Body of pancreas (tissue), 4 donors: ENCODE measurements around the gene RBM19. TPM values are rescaled to one million over a fixed set of nuclear protein-coding genes. Genes with fewer than 3 reads are reported as not detected.

Experiments
- ATAC-seq: fragments of 150-250 bp; one replicate; pipeline ENCODE4 v1.9.1; 2016
- DNase-seq, 4 donors: peaks; one replicate each; pipeline ENCODE4 v3.0.0-alpha.2; 2019
- H3K27ac ChIP-seq, 4 donors: fragments of 200-600 bp; sonication (generic); 1 replicate in 3 of 4; 2 replicates in 1 of 4; pipeline versions ENCODE4 v1.5.1 to v1.6.1; 2016 to 2019; ENCODE audit warnings: mild to moderate bottlenecking in 1 of 4, mixed read lengths in 1 of 4, moderate library complexity in 1 of 4
- H3K27me3 ChIP-seq, 2 donors: fragments of 200-600 bp; sonication (generic); one replicate each; pipeline ENCODE4 v1.6.0; 2016; ENCODE audit warnings: mild to moderate bottlenecking in 1 of 2
- H3K36me3 ChIP-seq, 2 donors: fragments of 200-600 bp; sonication (generic); replicated peaks in 1 of 2; 2 replicates each; pipeline ENCODE4 v1.5.1; 2016; ENCODE audit warnings: low read depth in 2 of 2; ENCODE audit not compliant: insufficient read depth in 1 of 2
- H3K4me1 ChIP-seq: fragments of 200-600 bp; sonication (generic); one replicate; pipeline ENCODE4 v1.6.0; 2016
- H3K4me3 ChIP-seq, 2 donors: fragments of 200-600 bp; sonication (generic); 1 replicate in 1 of 2; 2 replicates in 1 of 2; pipeline ENCODE4 v1.5.1; 2016 to 2019
- H3K9me3 ChIP-seq, 3 donors: fragments of 200-600 bp; sonication (generic); 1 replicate in 2 of 3; 2 replicates in 1 of 3; pipeline ENCODE4 v1.5.1; 2016
- POLR2A ChIP-seq, 3 donors: fragments of 450-650 bp; IDR thresholded peaks; one replicate each; pipeline ENCODE4 v1.6.1; 2016; ENCODE audit warnings: antibody characterized with exemption in 3 of 3, mild to moderate bottlenecking in 2 of 3
- WGBS, 2 donors: methylation state at CpG; one replicate each; pipeline ENCODE4 v1.1.5; 2017; 5-methylcytosine and 5-hydroxymethylcytosine counted together
- intact Hi-C: fragments of 100-400 bp; cut with DNase I; formaldehyde crosslinking; loops from one replicate; pipeline ENCODE4 v1.15.1; 2023
- total RNA-seq, 2 donors: library from RNA; depleted of rRNA; stranded (reverse); fragments of >200 nt; gene quantifications; one replicate each; pipeline ENCODE4 v1.1.0, GENCODE V29; 2016
- TF ChIP-seq, protein P1 (sequence below), 7 experiments: fragments of 450-650 bp in 4 of 7; fragments of 200-600 bp in 3 of 7; sonication (generic) in 3 of 7; IDR thresholded peaks; one replicate each; pipeline ENCODE4 v1.5.1; 2016 to 2019; ENCODE audit warnings: antibody characterized with exemption in 7 of 7

Gene RBM19
- total RNA-seq, 2 donors from 2014 or later = 18.4 to 36.3 TPM

DNA sequence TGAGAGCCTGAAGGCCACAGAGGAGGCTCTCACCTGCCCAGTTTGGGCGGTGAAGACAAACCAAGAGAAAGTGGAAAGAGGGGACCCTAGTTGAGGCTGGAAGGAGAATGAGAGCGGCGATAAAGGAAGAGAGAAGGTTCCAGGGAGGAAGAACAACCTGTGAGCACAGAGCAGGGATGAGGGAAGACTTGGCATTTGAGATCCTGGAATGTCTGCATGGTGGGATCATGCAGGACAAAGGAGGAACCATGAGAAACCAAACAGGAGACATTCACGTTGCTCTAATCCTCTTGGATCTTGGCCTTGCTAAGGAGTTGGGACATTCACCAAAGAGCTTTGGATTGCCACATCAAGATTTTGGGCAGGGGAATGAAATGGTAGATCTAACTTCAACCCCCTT is 22.9 kb upstream of the RBM19 start:
- no peaks in the 10 kb centered on the region for H3K36me3 ChIP-seq
- H3K4me1 ChIP-seq = no peaks in the 10 kb centered on the region
- WGBS, 2 donors = 69 to 72% methylated on average over 4 of the region's 4 CpGs
- no peak for TF ChIP-seq POLR2A (IDR thresholded peaks at IDR 0.05)
- TF ChIP-seq, protein P1, sequence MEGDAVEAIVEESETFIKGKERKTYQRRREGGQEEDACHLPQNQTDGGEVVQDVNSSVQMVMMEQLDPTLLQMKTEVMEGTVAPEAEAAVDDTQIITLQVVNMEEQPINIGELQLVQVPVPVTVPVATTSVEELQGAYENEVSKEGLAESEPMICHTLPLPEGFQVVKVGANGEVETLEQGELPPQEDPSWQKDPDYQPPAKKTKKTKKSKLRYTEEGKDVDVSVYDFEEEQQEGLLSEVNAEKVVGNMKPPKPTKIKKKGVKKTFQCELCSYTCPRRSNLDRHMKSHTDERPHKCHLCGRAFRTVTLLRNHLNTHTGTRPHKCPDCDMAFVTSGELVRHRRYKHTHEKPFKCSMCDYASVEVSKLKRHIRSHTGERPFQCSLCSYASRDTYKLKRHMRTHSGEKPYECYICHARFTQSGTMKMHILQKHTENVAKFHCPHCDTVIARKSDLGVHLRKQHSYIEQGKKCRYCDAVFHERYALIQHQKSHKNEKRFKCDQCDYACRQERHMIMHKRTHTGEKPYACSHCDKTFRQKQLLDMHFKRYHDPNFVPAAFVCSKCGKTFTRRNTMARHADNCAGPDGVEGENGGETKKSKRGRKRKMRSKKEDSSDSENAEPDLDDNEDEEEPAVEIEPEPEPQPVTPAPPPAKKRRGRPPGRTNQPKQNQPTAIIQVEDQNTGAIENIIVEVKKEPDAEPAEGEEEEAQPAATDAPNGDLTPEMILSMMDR (IDR thresholded peaks at IDR 0.05) = no peak
- intact Hi-C loops = loop anchor here (10.0 kb wide), 1 partner anchor 516 kb away; no protein-coding TSS in a partner anchor
- H3K27me3 ChIP-seq = peaks cover 0 to 8% of the 10 kb centered on the region in 2 donors
- ATAC-seq = no peak
- no peak overlapping the region for H3K4me3 ChIP-seq
- no peaks in the 10 kb centered on the region for H3K9me3 ChIP-seq
- DNase-seq = no peak
- H3K27ac ChIP-seq = no peak overlapping the region

DNA sequence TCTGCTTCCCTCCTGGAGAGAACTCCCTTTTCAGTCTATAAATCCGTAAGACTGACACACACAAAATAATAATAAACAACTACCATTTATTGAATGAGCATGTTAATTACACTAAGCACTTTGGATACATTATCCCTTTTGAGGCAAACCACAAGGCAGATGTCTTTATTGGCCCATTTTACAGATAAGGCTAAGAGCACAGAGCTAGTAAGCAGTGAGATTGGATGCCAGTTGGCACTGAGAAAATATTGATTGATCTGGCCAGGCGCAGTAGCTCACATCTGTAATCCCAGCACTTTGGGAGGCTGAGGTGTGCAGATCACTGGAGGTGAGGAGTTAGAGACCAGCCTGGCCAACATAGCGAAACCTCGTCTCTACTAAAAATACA is 21.9 kb upstream of the RBM19 start:
- DNase-seq (no peak), ATAC-seq (no peak)
- Histone ChIP-seq H3K36me3 (no peaks in the 10 kb centered on the region), H3K9me3 (no peaks in the 10 kb centered on the region), H3K4me3 (no peak overlapping the region), H3K27ac (no peak overlapping the region), H3K4me1 (no peaks in the 10 kb centered on the region), H3K27me3 (peaks cover 0 to 8% of the 10 kb centered on the region in 2 donors)
- 59 to 63% methylated on average over 4 of the region's 4 CpGs for WGBS, 2 donors
- TF ChIP-seq, protein P1 (IDR thresholded peaks at IDR 0.05) = no peak
- no peak for TF ChIP-seq POLR2A (IDR thresholded peaks at IDR 0.05)
- intact Hi-C loops = loop anchor here (10.0 kb wide), 1 partner anchor 517 kb away; no protein-coding TSS in a partner anchor

DNA sequence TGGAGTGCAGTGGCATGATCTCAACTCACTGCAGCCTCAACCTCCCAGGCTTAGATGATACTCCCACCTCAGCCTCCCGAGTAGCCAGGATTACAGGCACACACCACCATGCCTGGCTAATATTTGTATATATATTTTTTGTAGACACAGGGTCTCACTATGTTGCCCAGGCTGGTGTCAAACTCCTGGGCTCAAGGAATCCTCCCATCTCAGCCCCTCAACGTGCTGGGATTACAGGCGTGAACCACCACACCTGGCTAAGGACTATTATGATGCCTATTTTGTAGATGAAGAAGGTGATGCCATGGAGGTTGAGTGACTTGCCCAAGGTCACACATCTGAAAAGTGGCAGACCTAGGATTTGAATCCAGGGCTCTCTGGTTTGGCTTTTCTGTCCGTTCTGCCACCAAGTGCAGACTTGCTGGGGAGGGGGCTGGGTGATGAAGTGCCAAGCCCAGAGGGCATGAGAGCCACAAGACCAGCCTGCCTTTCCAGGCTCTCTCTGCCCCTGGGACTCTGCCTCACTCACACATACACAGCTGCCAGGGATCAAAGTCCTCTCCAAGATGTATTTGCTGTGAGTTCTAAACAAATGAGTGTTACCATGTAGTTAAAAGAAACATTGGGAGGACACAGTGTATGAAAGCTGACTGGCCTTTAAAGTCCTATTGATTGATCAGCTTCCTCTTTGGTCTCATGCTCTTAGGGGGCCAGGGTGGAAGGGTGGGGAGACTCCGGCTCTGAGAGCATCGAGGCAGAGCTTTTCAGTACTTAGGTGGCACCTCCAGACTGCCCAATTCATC is 21.3 kb upstream of the RBM19 start:
- 37 to 44% methylated on average over 3 to 6 of the region's 6 CpGs for WGBS, 2 donors
- peaks cover 0 to 8% of the 10 kb centered on the region in 2 donors for H3K27me3 ChIP-seq
- DNase-seq = no peak

DNA sequence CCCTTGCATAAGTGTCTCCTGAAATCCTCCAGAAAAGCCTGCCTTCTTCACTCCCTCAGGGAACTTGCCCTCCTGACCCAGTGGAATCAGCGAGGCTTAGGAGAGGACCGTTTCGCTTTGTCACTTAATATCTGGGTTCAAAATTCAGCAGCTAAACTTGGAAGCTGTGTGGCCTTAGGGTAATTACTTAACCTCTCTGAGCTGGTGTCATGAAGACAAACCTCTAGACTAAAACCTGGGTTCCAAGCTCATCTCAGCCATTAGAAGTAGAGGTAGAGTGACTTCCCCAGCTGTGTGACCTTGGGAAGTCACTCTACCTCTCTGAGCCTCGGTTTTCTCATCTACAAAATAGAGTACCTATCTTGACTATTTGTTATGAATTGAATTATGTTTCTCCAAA is 18.3 kb upstream of the RBM19 start:
- Histone ChIP-seq H3K4me1 (no peaks in the 10 kb centered on the region), H3K36me3 (no peaks in the 10 kb centered on the region), H3K9me3 (no peaks in the 10 kb centered on the region), H3K4me3 (no peak overlapping the region), H3K27ac (no peak overlapping the region), H3K27me3 (peaks cover 0 to 20% of the 10 kb centered on the region in 2 donors)
- DNase-seq (no peak), ATAC-seq (no peak)
- 61 to 66% methylated on average over 4 of the region's 4 CpGs for WGBS, 2 donors
- TF ChIP-seq POLR2A (IDR thresholded peaks at IDR 0.05) = no peak
- TF ChIP-seq, protein P1 (IDR thresholded peaks at IDR 0.05) = no peak
- intact Hi-C loops = loop anchor here (10.0 kb wide), 1 partner anchor 520 kb away; no protein-coding TSS in a partner anchor

More for the DNA sequence above, 21.3 kb upstream of the RBM19 start:
- H3K4me1 ChIP-seq = no peaks in the 10 kb centered on the region
- TF ChIP-seq POLR2A (IDR thresholded peaks at IDR 0.05) = no peak
- TF ChIP-seq, protein P1 (IDR thresholded peaks at IDR 0.05) = no peak
- intact Hi-C loops = loop anchor here (10.0 kb wide), 1 partner anchor 517 kb away; no protein-coding TSS in a partner anchor
- ATAC-seq = no peak
- H3K36me3 ChIP-seq = no peaks in the 10 kb centered on the region
- H3K9me3 ChIP-seq = no peaks in the 10 kb centered on the region
- no peak overlapping the region for H3K27ac ChIP-seq
- no peak overlapping the region for H3K4me3 ChIP-seq
